Endodermal cell (in vitro differentiated cells): Measurements from ENCODE around the gene GPSM1. TPM values are rescaled to one million over a fixed set of nuclear protein-coding genes. Genes with fewer than 3 reads are reported as not detected.
A peak's percentile ranks its signal among the peaks of the same experiment; 100 is the strongest.

Experiments
- DNase-seq: peaks from one replicate; pipeline ENCODE4 v3.0.0-alpha.2; 2017
- H3K27ac ChIP-seq: 2 replicates; pipeline ENCODE4 v1.5.1; 2013; ENCODE audit warnings: mild to moderate bottlenecking, low read depth, low read length, moderate library complexity
- H3K27me3 ChIP-seq: 2 replicates; pipeline ENCODE4 v1.6.1; 2013; ENCODE audit warnings: mild to moderate bottlenecking, low read length, moderate library complexity; ENCODE audit not compliant: insufficient read depth, control insufficient read depth, poor library complexity, severe bottlenecking
- H3K36me3 ChIP-seq: 2 replicates; pipeline ENCODE4 v1.7.0; 2013; ENCODE audit warnings: mild to moderate bottlenecking, low read length, moderate library complexity; ENCODE audit not compliant: control insufficient read depth, insufficient read depth
- H3K4me1 ChIP-seq: one replicate; pipeline ENCODE4 v1.7.0; 2013; ENCODE audit warnings: low read length; ENCODE audit not compliant: control insufficient read depth, insufficient read depth
- H3K4me3 ChIP-seq: 2 replicates; pipeline ENCODE4 v1.5.1; 2013; ENCODE audit warnings: mild to moderate bottlenecking, low read length, moderate library complexity
- H3K9ac ChIP-seq: 2 replicates; pipeline ENCODE4 v1.6.1; 2013; ENCODE audit warnings: mild to moderate bottlenecking, low read length, moderate library complexity; ENCODE audit not compliant: poor library complexity, severe bottlenecking; ENCODE audit errors: extremely low read depth
- H3K9me3 ChIP-seq: 2 replicates; pipeline ENCODE4 v1.6.1; 2013; ENCODE audit warnings: mild to moderate bottlenecking, low read length, moderate library complexity; ENCODE audit not compliant: control insufficient read depth
- H3K27ac Mint-ChIP-seq: 2 replicates; pipeline ENCODE4 v1.8.0; 2020; ENCODE audit warnings: mixed read lengths
- H3K27me3 Mint-ChIP-seq: 2 replicates; pipeline ENCODE4 v1.8.0; 2021; ENCODE audit warnings: mild to moderate bottlenecking, mixed read lengths; ENCODE audit not compliant: insufficient read depth
- H3K36me3 Mint-ChIP-seq: 2 replicates; pipeline ENCODE4 v1.8.0; 2020; ENCODE audit warnings: low read depth, mixed read lengths
- H3K4me1 Mint-ChIP-seq: 2 replicates; pipeline ENCODE4 v1.8.0; 2020; ENCODE audit warnings: mixed read lengths
- H3K4me3 Mint-ChIP-seq: 2 replicates; pipeline ENCODE4 v1.8.0; 2020; ENCODE audit warnings: mild to moderate bottlenecking, moderate library complexity, mixed read lengths
- H3K9me3 Mint-ChIP-seq: 2 replicates; pipeline ENCODE4 v1.8.0; 2020; ENCODE audit warnings: mild to moderate bottlenecking, mixed read lengths
- CTCF ChIP-seq: fragments of 200-600 bp; sonication (generic); conservative IDR thresholded peaks from 2 replicates; pipeline ENCODE4 v1.5.0; 2021; ENCODE audit warnings: antibody characterized with exemption, mild to moderate bottlenecking
- WGBS, 2 experiments: methylation state at CpG; one replicate each; pipeline versions ENCODE4 v1.1.5 to v1.1.7; 2013; ENCODE audit warnings: missing lambda C conversion rate in 2 of 2, mixed read lengths in 1 of 2; ENCODE audit not compliant: insufficient coverage in 1 of 2, insufficient read length in 1 of 2; 5-methylcytosine and 5-hydroxymethylcytosine counted together
- total RNA-seq, 2 donors: library from RNA; stranded (reverse); fragmentation: NEBNext Ultra II Directional in 1 of 2; extraction: Animal tissue kit (Norgen Biotek cat#: 25700) in 1 of 2; gene quantifications; 2 replicates in 1 of 2; 3 replicates in 1 of 2; pipeline ENCODE4 v1.2.1, GENCODE V29; 2021

GPSM1 gene
- total RNA-seq, 2 donors from 2014 or later = 37.2 to 38.6 TPM

GRCh38 chr9:136341042-136341655, 13.8 kb downstream of the GPSM1 start:
- H3K27me3 Mint-ChIP-seq = no peaks in the 10 kb centered on the region
- no peaks in the 10 kb centered on the region for H3K27me3 ChIP-seq
- TF ChIP-seq CTCF = no peak
- H3K4me1 ChIP-seq = peaks cover 6% of the 10 kb centered on the region
- DNase-seq = no peak
- 94% methylated on average over 7 to 18 of the region's 18 CpGs for WGBS, 2 experiments
- no peak overlapping the region for H3K9ac ChIP-seq
- H3K27ac ChIP-seq = no peak overlapping the region
- peaks cover 4% of the 10 kb centered on the region for H3K4me1 Mint-ChIP-seq
- no peaks in the 10 kb centered on the region for H3K9me3 ChIP-seq
- no peaks in the 10 kb centered on the region for H3K9me3 Mint-ChIP-seq
- H3K27ac Mint-ChIP-seq = no peak overlapping the region
- H3K36me3 ChIP-seq = no peaks in the 10 kb centered on the region
- H3K4me3 Mint-ChIP-seq = no peak overlapping the region
- H3K36me3 Mint-ChIP-seq = no peaks in the 10 kb centered on the region
- no peak overlapping the region for H3K4me3 ChIP-seq

- 94 to 95% methylated on average over 5 to 9 of the region's 10 CpGs for WGBS, 2 experiments
- H3K4me3 Mint-ChIP-seq = peak overlapping the region; percentile 50
- Histone ChIP-seq H3K4me1 (peaks cover 6% of the 10 kb centered on the region), H3K9ac (no peak overlapping the region), H3K27ac (peak overlapping the region; percentile 94), H3K4me3 (no peak overlapping the region), H3K9me3 (no peaks in the 10 kb centered on the region), H3K36me3 (no peaks in the 10 kb centered on the region), H3K27me3 (no peaks in the 10 kb centered on the region)
- no peaks in the 10 kb centered on the region for H3K9me3 Mint-ChIP-seq
- TF ChIP-seq CTCF = no peak
- H3K27me3 Mint-ChIP-seq = no peaks in the 10 kb centered on the region
- no peaks in the 10 kb centered on the region for H3K36me3 Mint-ChIP-seq
- no peak overlapping the region for H3K27ac Mint-ChIP-seq
- DNase-seq = no peak
- peaks cover 4% of the 10 kb centered on the region for H3K4me1 Mint-ChIP-seq
Observed at GRCh38 chr9:136341769-136342168, 14.4 kb downstream of the GPSM1 start.

- H3K9ac ChIP-seq = peak overlapping the region; percentile 67
- Mint-ChIP-seq H3K36me3 (no peaks in the 10 kb centered on the region), H3K9me3 (no peaks in the 10 kb centered on the region), H3K27me3 (no peaks in the 10 kb centered on the region), H3K4me1 (peaks cover 4% of the 10 kb centered on the region), H3K4me3 (peak overlapping the region; percentile 50), H3K27ac (peak overlapping the region; percentile 87)
- 23 to 32% methylated on average over 36 to 60 of the region's 60 CpGs for WGBS, 2 experiments
- H3K27ac ChIP-seq = peak overlapping the region; percentile 94
- TF ChIP-seq CTCF = peak; percentile 38
- H3K36me3 ChIP-seq = no peaks in the 10 kb centered on the region
- peaks cover 6% of the 10 kb centered on the region for H3K4me1 ChIP-seq
- H3K9me3 ChIP-seq = no peaks in the 10 kb centered on the region
- peak; percentile 99 for DNase-seq
- H3K4me3 ChIP-seq = no peak overlapping the region
- H3K27me3 ChIP-seq = no peaks in the 10 kb centered on the region
Observed at GRCh38 chr9:136342181-136343120, 15.1 kb downstream of the GPSM1 start.
